ENCODE results near the gene SH3BP2.

Gene SH3BP2

GRCh38 chr4:2850966-2851798 lies 58.3 kb downstream of the SH3BP2 start:
- TF ChIP-seq, protein P1, sequence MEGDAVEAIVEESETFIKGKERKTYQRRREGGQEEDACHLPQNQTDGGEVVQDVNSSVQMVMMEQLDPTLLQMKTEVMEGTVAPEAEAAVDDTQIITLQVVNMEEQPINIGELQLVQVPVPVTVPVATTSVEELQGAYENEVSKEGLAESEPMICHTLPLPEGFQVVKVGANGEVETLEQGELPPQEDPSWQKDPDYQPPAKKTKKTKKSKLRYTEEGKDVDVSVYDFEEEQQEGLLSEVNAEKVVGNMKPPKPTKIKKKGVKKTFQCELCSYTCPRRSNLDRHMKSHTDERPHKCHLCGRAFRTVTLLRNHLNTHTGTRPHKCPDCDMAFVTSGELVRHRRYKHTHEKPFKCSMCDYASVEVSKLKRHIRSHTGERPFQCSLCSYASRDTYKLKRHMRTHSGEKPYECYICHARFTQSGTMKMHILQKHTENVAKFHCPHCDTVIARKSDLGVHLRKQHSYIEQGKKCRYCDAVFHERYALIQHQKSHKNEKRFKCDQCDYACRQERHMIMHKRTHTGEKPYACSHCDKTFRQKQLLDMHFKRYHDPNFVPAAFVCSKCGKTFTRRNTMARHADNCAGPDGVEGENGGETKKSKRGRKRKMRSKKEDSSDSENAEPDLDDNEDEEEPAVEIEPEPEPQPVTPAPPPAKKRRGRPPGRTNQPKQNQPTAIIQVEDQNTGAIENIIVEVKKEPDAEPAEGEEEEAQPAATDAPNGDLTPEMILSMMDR (IDR thresholded peaks at IDR 0.05; ENCODE audit: low read depth, low read length): no peak
- no peaks in the 10 kb centered on the region for H3K9me3 ChIP-seq (ENCODE audit: severe bottlenecking)
- H3K27me3 ChIP-seq (ENCODE audit: insufficient read depth, low read depth, severe bottlenecking): no peaks in the 10 kb centered on the region
- no peak overlapping the region for H3K27ac ChIP-seq
- H3K4me3 ChIP-seq (ENCODE audit: low read depth, low read length): no peak overlapping the region
- peaks cover 24% of the 10 kb centered on the region for H3K36me3 ChIP-seq
- DNase-seq: no peak

- no peaks in the 10 kb centered on the region for H3K9me3 ChIP-seq (ENCODE audit: severe bottlenecking)
- H3K4me3 ChIP-seq (ENCODE audit: low read depth, low read length): no peak overlapping the region
- TF ChIP-seq, protein P1 (IDR thresholded peaks at IDR 0.05; ENCODE audit: low read depth, low read length): no peak
- DNase-seq: no peak
- H3K27me3 ChIP-seq (ENCODE audit: insufficient read depth, low read depth, severe bottlenecking): no peaks in the 10 kb centered on the region
- no peak overlapping the region for H3K27ac ChIP-seq
- H3K36me3 ChIP-seq: peaks cover 28% of the 10 kb centered on the region
These were observed 59.6 kb downstream of the SH3BP2 start for GRCh38 chr4:2852481-2852921.

GRCh38 chr4:2855584-2855983 lies 62.7 kb downstream of the SH3BP2 start:
- TF ChIP-seq, protein P1 (IDR thresholded peaks at IDR 0.05; ENCODE audit: low read depth, low read length): no peak
- H3K36me3 ChIP-seq: peaks cover 28% of the 10 kb centered on the region
- no peak overlapping the region for H3K4me3 ChIP-seq (ENCODE audit: low read depth, low read length)
- no peaks in the 10 kb centered on the region for H3K9me3 ChIP-seq (ENCODE audit: severe bottlenecking)
- no peak for DNase-seq
- H3K27me3 ChIP-seq (ENCODE audit: insufficient read depth, low read depth, severe bottlenecking): no peaks in the 10 kb centered on the region
- H3K27ac ChIP-seq: no peak overlapping the region

- H3K9me3 ChIP-seq (ENCODE audit: severe bottlenecking): no peaks in the 10 kb centered on the region
- no peak overlapping the region for H3K27ac ChIP-seq
- DNase-seq: no peak
- TF ChIP-seq, protein P1 (IDR thresholded peaks at IDR 0.05; ENCODE audit: low read depth, low read length): no peak
- peaks cover 28% of the 10 kb centered on the region for H3K36me3 ChIP-seq
- H3K4me3 ChIP-seq (ENCODE audit: low read depth, low read length): no peak overlapping the region
- H3K27me3 ChIP-seq (ENCODE audit: insufficient read depth, low read depth, severe bottlenecking): no peaks in the 10 kb centered on the region
These were observed 63.4 kb downstream of the SH3BP2 start for GRCh38 chr4:2856266-2856665.

DNA sequence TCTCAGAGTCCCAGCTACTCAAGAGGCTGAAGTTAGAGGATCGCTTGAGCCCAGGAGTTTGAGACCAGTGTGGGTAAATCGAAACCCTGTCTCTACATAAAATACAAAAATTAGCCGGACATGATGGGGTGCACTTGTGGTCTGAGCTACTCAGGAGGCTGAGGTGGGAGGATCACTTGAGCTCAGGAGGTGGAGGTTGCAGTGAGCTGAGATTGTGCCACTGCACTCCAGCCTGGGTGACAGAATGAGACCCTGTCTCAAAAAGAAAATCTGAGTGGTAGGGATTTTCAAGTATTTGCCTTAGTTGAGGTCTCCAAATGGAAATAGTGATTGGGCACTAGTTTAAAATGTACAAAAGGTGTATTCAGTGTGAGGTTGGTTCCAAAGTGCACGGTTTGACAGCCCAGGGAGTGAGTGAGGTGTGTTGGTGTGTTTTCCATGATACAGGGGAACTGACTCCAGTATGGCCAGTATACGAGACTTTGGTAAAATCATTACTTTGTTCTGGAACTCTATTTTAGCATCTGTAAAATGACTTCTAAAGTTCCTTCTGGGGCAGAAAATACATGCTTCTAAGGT lies 64.6 kb downstream of the SH3BP2 start:
- no peak for DNase-seq
- no peak overlapping the region for H3K27ac ChIP-seq
- H3K4me3 ChIP-seq (ENCODE audit: low read depth, low read length): no peak overlapping the region
- TF ChIP-seq, protein P1 (IDR thresholded peaks at IDR 0.05; ENCODE audit: low read depth, low read length): no peak
- no peaks in the 10 kb centered on the region for H3K9me3 ChIP-seq (ENCODE audit: severe bottlenecking)
- H3K27me3 ChIP-seq (ENCODE audit: insufficient read depth, low read depth, severe bottlenecking): no peaks in the 10 kb centered on the region
- peaks cover 28% of the 10 kb centered on the region for H3K36me3 ChIP-seq

Data from WERI-Rb-1 (cell line).